Sigmoid colon (tissue), 7 donors: ENCODE data around the gene TNFSF18. TPM values are rescaled to one million over a fixed set of nuclear protein-coding genes. Genes with fewer than 3 reads are reported as not detected.

Experiments used
- DNase-seq: peaks from one replicate; pipeline ENCODE4 v3.0.0-alpha.2; 2019
- H3K27ac ChIP-seq, 4 donors: fragments of 200-600 bp; sonication (generic); one replicate each; pipeline ENCODE4 v1.5.1; 2016 to 2019; ENCODE audit warnings: mild to moderate bottlenecking in 1 of 4
- H3K27me3 ChIP-seq, 3 donors: fragments of 200-600 bp; sonication (generic); one replicate each; pipeline ENCODE4 v1.5.1; 2019; ENCODE audit warnings: mild to moderate bottlenecking in 1 of 3
- H3K36me3 ChIP-seq, 4 donors: fragments of 200-600 bp; sonication (generic); one replicate each; pipeline ENCODE4 v1.5.1; 2016 to 2019
- H3K4me1 ChIP-seq, 4 donors: fragments of 200-600 bp; sonication (generic); one replicate each; pipeline ENCODE4 v1.5.1; 2017 to 2019
- H3K4me3 ChIP-seq, 4 donors: fragments of 200-600 bp; sonication (generic); one replicate each; pipeline ENCODE4 v1.5.1; 2017 to 2019; ENCODE audit warnings: mild to moderate bottlenecking in 2 of 4, moderate library complexity in 1 of 4
- H3K9me3 ChIP-seq, 4 donors: fragments of 200-600 bp in 3 of 4; sonication (generic) in 3 of 4; one replicate each; pipeline versions ENCODE4 v1.5.1 to v1.6.1; 2013 to 2019
- CTCF ChIP-seq, 4 experiments: fragments of 450-650 bp in 3 of 4; fragments of 200-600 bp in 1 of 4; IDR thresholded peaks; one replicate each; pipeline ENCODE4 v1.5.1; 2016 to 2019; ENCODE audit warnings: antibody characterized with exemption in 4 of 4, mild to moderate bottlenecking in 3 of 4, moderate library complexity in 2 of 4
- EP300 ChIP-seq, 4 donors: sonication (generic); formaldehyde crosslinking; IDR thresholded peaks; one replicate each; pipeline ENCODE4 v1.6.1; 2017; ENCODE audit warnings: antibody characterized with exemption in 4 of 4
- POLR2A ChIP-seq, 2 donors: fragments of 450-650 bp; IDR thresholded peaks; one replicate each; pipeline ENCODE4 v1.6.1; 2016; ENCODE audit warnings: antibody characterized with exemption in 2 of 2, mild to moderate bottlenecking in 2 of 2, moderate library complexity in 2 of 2
- POLR2AphosphoS5 ChIP-seq, 4 donors: sonication (generic); formaldehyde crosslinking; IDR thresholded peaks; one replicate each; pipeline ENCODE4 v1.6.1; 2017; ENCODE audit warnings: antibody characterized with exemption in 4 of 4
- WGBS, 2 donors: extraction: QIAGEN DNeasy Blood & Tissue Kit; methylation state at CpG; one replicate each; pipeline ENCODE4 v1.1.7; 2013; 5-methylcytosine and 5-hydroxymethylcytosine counted together
- intact Hi-C: fragments of 100-400 bp; cut with DNase I; formaldehyde crosslinking; loops from one replicate; pipeline ENCODE4 v1.15.1; 2023
- polyA plus RNA-seq, 3 donors: library from polyadenylated mRNA; stranded (reverse); fragments of 200-250 nt; gene quantifications; one replicate each; pipeline ENCODE4 v1.2.3, GENCODE V29; 2013
- total RNA-seq, 4 donors: library from RNA; depleted of rRNA; stranded (reverse); fragments of >200 nt; gene quantifications; one replicate each; pipeline ENCODE4 v1.1.0, GENCODE V29; 2016
- donor health status: healthy with polysubstance abuse.
- donor health status: Bipolar disorder and iron deficiency.
- donor health status: healthy.

Gene TNFSF18
- total and polyA plus RNA-seq, 7 donors: 0.06 to 0.55 TPM; not detected in 5

- no peaks in the 10 kb centered on the region for H3K4me1 ChIP-seq
- 92 to 93% methylated on average over 6 of the region's 6 CpGs for WGBS, 2 donors
- no peaks in the 10 kb centered on the region for H3K9me3 ChIP-seq
- TF ChIP-seq CTCF (IDR thresholded peaks at IDR 0.05) (no peak), POLR2AphosphoS5 (IDR thresholded peaks at IDR 0.05) (no peak), POLR2A (IDR thresholded peaks at IDR 0.05) (no peak), EP300 (IDR thresholded peaks at IDR 0.05) (no peak)
- no peak overlapping the region for H3K4me3 ChIP-seq
- no peak for DNase-seq
- no peaks in the 10 kb centered on the region for H3K27me3 ChIP-seq
- H3K36me3 ChIP-seq: no peaks in the 10 kb centered on the region
- intact Hi-C loops: no loop called here
- no peak overlapping the region for H3K27ac ChIP-seq
These were observed 47.6 kb downstream of the TNFSF18 start for GRCh38 chr1:173002891-173003838.

GRCh38 chr1:172999349-172999748 lies 51.4 kb downstream of the TNFSF18 start:
- TF ChIP-seq CTCF (IDR thresholded peaks at IDR 0.05) (no peak), POLR2A (IDR thresholded peaks at IDR 0.05) (no peak), EP300 (IDR thresholded peaks at IDR 0.05) (no peak), POLR2AphosphoS5 (IDR thresholded peaks at IDR 0.05) (no peak)
- Histone ChIP-seq H3K9me3 (peaks cover 0 to 3% (median 0%) of the 10 kb centered on the region in 4 donors), H3K27ac (no peak overlapping the region), H3K27me3 (no peaks in the 10 kb centered on the region), H3K36me3 (no peaks in the 10 kb centered on the region), H3K4me3 (no peak overlapping the region), H3K4me1 (no peaks in the 10 kb centered on the region)
- no peak for DNase-seq
- WGBS, 2 donors: 58 to 60% methylated on average over 3 of the region's 3 CpGs
- intact Hi-C loops: no loop called here

GRCh38 chr1:172997941-172998361 lies 52.8 kb downstream of the TNFSF18 start:
- intact Hi-C loops: no loop called here
- TF ChIP-seq POLR2A (IDR thresholded peaks at IDR 0.05) (no peak), EP300 (IDR thresholded peaks at IDR 0.05) (no peak), POLR2AphosphoS5 (IDR thresholded peaks at IDR 0.05) (no peak), CTCF (IDR thresholded peaks at IDR 0.05) (no peak)
- DNase-seq: no peak
- H3K27me3 ChIP-seq: no peaks in the 10 kb centered on the region
- H3K9me3 ChIP-seq: peaks cover 0 to 3% (median 0%) of the 10 kb centered on the region in 4 donors
- H3K4me1 ChIP-seq: no peaks in the 10 kb centered on the region
- H3K36me3 ChIP-seq: no peaks in the 10 kb centered on the region
- H3K4me3 ChIP-seq: no peak overlapping the region
- 67 to 79% methylated on average over 2 of the region's 2 CpGs for WGBS, 2 donors
- H3K27ac ChIP-seq: no peak overlapping the region

GRCh38 chr1:172993640-172994039 lies 57.1 kb downstream of the TNFSF18 start:
- Histone ChIP-seq H3K4me3 (no peak overlapping the region), H3K9me3 (peaks cover 0 to 3% (median 0%) of the 10 kb centered on the region in 4 donors), H3K4me1 (no peaks in the 10 kb centered on the region), H3K27ac (no peak overlapping the region), H3K36me3 (no peaks in the 10 kb centered on the region), H3K27me3 (no peaks in the 10 kb centered on the region)
- no peak for TF ChIP-seq CTCF (IDR thresholded peaks at IDR 0.05)
- no peak for TF ChIP-seq EP300 (IDR thresholded peaks at IDR 0.05)
- TF ChIP-seq POLR2A (IDR thresholded peaks at IDR 0.05): no peak
- no peak for TF ChIP-seq POLR2AphosphoS5 (IDR thresholded peaks at IDR 0.05)
- WGBS, 2 donors: 87 to 89% methylated on average over 2 of the region's 2 CpGs
- DNase-seq: no peak
- intact Hi-C loops: no loop called here
